Stimulated activated naive CD4-positive, alpha-beta T cell (primary cell): ENCODE results near the gene FFAR1.
A peak's percentile ranks its signal among the peaks of the same experiment; 100 is the strongest.
"Not testable (repeated sequence)": the region's sequence is repeated elsewhere in the genome, so short reads cannot be mapped to it uniquely, and the experiment has no call there.

Experiments used
- DNase-seq, 6 experiments: peaks; one replicate each; lab custom pipeline; 2025; lab: John Stamatoyannopoulos, UW

Gene FFAR1

GRCh38 chr19:35341565-35342225, 6.0 kb upstream of the FFAR1 start:
- DNase-seq, result no peak

GRCh38 chr19:35342430-35342829, 5.3 kb upstream of the FFAR1 start:
- DNase-seq, result no peak

- DNase-seq, result no peak
Measured at GRCh38 chr19:35344511-35345031, 3.1 kb upstream of the FFAR1 start.

- no peak for DNase-seq
Measured at GRCh38 chr19:35345671-35346111, 2.0 kb upstream of the FFAR1 start.

- peak; percentile 39 to 75 (median 59) for DNase-seq
Measured at GRCh38 chr19:35346193-35347052, 1.3 kb upstream of the FFAR1 start.

GRCh38 chr19:35347930-35348298, 212 bp downstream of the FFAR1 start:
- DNase-seq, result no peak

GRCh38 chr19:35348911-35349611, 1.4 kb downstream of the FFAR1 start:
- no peak for DNase-seq

- no peak for DNase-seq
Measured at GRCh38 chr19:35349614-35350521, 2.2 kb downstream of the FFAR1 start.

GRCh38 chr19:35350591-35350990, 2.9 kb downstream of the FFAR1 start:
- no peak for DNase-seq

GRCh38 chr19:35351411-35352176, 3.9 kb downstream of the FFAR1 start:
- no peak for DNase-seq

- DNase-seq, result no peak
Measured at GRCh38 chr19:35352177-35352447, 4.4 kb downstream of the FFAR1 start.

- peak; percentile 37 to 78 (median 50) for DNase-seq
Measured at GRCh38 chr19:35352448-35353304, 5.0 kb downstream of the FFAR1 start.

- DNase-seq, result no peak
Measured at GRCh38 chr19:35353635-35354034, 5.9 kb downstream of the FFAR1 start.

- DNase-seq, result no peak
Measured at GRCh38 chr19:35354898-35355297, 7.2 kb downstream of the FFAR1 start.

GRCh38 chr19:35355791-35356460, 8.2 kb downstream of the FFAR1 start:
- DNase-seq, result no peak

- peak in 2 of 6 experiments; percentile 7 to 20 for DNase-seq
Measured at GRCh38 chr19:35357867-35358573, 10.3 kb downstream of the FFAR1 start, which contains the start of gene FFAR3. Gene FFAR3 (plus strand): TSS chr19:35358460. CDS start chr19:35358891, 431 bp downstream.

GRCh38 chr19:35358834-35359233, 11.1 kb downstream of the FFAR1 start:
- not testable (repeated sequence) for DNase-seq

GRCh38 chr19:35359395-35359794, 11.7 kb downstream of the FFAR1 start:
- DNase-seq, result not testable (repeated sequence)
